ENCODE data around the gene DKK1. TPM values are rescaled to one million over a fixed set of nuclear protein-coding genes. Genes with fewer than 3 reads are reported as not detected.
"Not testable (repeated sequence)": the region's sequence is repeated elsewhere in the genome, so short reads cannot be mapped to it uniquely, and the experiment has no call there.

Gene DKK1
- polyA plus RNA-seq, 10 donors: 0.36 to 11.7 (median 0.66) TPM

GRCh38 chr10:52365547-52366432, 51.7 kb downstream of the DKK1 start:
- DNase-seq: not testable (repeated sequence)

Measured in muscle of back (tissue), 11 donors.